Stimulated activated naive CD4-positive, alpha-beta T cell (primary cell): Measurements from ENCODE around the gene PFKP.

Experiments used
- DNase-seq, 6 experiments: peaks; one replicate each; lab custom pipeline; 2025; lab: John Stamatoyannopoulos, UW

Gene PFKP

GRCh38 chr10:3067118-3067858, at the start of gene PFKP:
Gene PFKP, plus strand, starts transcription at chr10:3067548. Its CDS starts 48 bp downstream, at chr10:3067596.
- DNase-seq = peak; percentile 12 to 47 (median 36)

GRCh38 chr10:3018247-3018646, 49.1 kb upstream of the PFKP start:
- no peak for DNase-seq

- no peak for DNase-seq
Measured at GRCh38 chr10:3020311-3020710, 47.0 kb upstream of the PFKP start.

- no peak for DNase-seq
Measured at GRCh38 chr10:3020881-3021280, 46.5 kb upstream of the PFKP start.

GRCh38 chr10:3022027-3022426, 45.3 kb upstream of the PFKP start:
- DNase-seq = no peak

GRCh38 chr10:3023892-3024291, 43.5 kb upstream of the PFKP start:
- no peak for DNase-seq

GRCh38 chr10:3025026-3025683, 42.2 kb upstream of the PFKP start:
- DNase-seq = no peak

- DNase-seq = no peak
Measured at GRCh38 chr10:3027866-3028265, 39.5 kb upstream of the PFKP start.

GRCh38 chr10:3028441-3028840, 38.9 kb upstream of the PFKP start:
- no peak for DNase-seq

- no peak for DNase-seq
Measured at GRCh38 chr10:3030765-3031164, 36.6 kb upstream of the PFKP start.

GRCh38 chr10:3031490-3031889, 35.9 kb upstream of the PFKP start:
- no peak for DNase-seq

- no peak for DNase-seq
Measured at GRCh38 chr10:3033925-3034324, 33.4 kb upstream of the PFKP start.

- DNase-seq = no peak
Measured at GRCh38 chr10:3034616-3035015, 32.7 kb upstream of the PFKP start.

GRCh38 chr10:3036155-3037021, 31.0 kb upstream of the PFKP start:
- DNase-seq = no peak

GRCh38 chr10:3037182-3037581, 30.2 kb upstream of the PFKP start:
- DNase-seq = no peak

- DNase-seq = no peak
Measured at GRCh38 chr10:3040069-3040468, 27.3 kb upstream of the PFKP start.

- DNase-seq = no peak
Measured at GRCh38 chr10:3042589-3042988, 24.8 kb upstream of the PFKP start.

GRCh38 chr10:3043512-3044368, 23.6 kb upstream of the PFKP start:
- peak in 4 of 6 experiments; percentile 2 to 32 (median 18) for DNase-seq

GRCh38 chr10:3045471-3046209, 21.7 kb upstream of the PFKP start:
- DNase-seq = no peak

- DNase-seq = no peak
Measured at GRCh38 chr10:3046210-3046779, 21.1 kb upstream of the PFKP start.
